Renal cortical epithelial cell (primary cell): ENCODE data around the gene DAO. TPM values are rescaled to one million over a fixed set of nuclear protein-coding genes. Genes with fewer than 3 reads are reported as not detected.
"Not testable (repeated sequence)": the region's sequence is repeated elsewhere in the genome, so short reads cannot be mapped to it uniquely, and the experiment has no call there.

Source experiments
- DNase-seq: peaks from one replicate; pipeline ENCODE4 v3.0.0-alpha.2; 2011; ENCODE audit warnings: low read depth
- total RNA-seq: library from RNA; depleted of rRNA; stranded (reverse); fragments of >200 nt; gene quantifications from 2 replicates; pipeline ENCODE4 v1.2.3, GENCODE V29; 2014

The DAO gene
- total RNA-seq, 1 donor from 2014 or later = not detected

- DNase-seq = no peak
These were observed 28.9 kb upstream of the DAO start for GRCh38 chr12:108850854-108851573.

GRCh38 chr12:108852674-108853309, 27.1 kb upstream of the DAO start:
- no peak for DNase-seq

- no peak for DNase-seq
These were observed 26.5 kb upstream of the DAO start for GRCh38 chr12:108853426-108853825.

- DNase-seq = peak; percentile 83
These were observed 25.9 kb upstream of the DAO start for GRCh38 chr12:108853981-108854446.

GRCh38 chr12:108854451-108855283, 25.2 kb upstream of the DAO start:
- peak; percentile 99 for DNase-seq

GRCh38 chr12:108855284-108856169, 24.4 kb upstream of the DAO start:
- DNase-seq = no peak

- DNase-seq = no peak
These were observed 23.8 kb upstream of the DAO start for GRCh38 chr12:108856170-108856427.

GRCh38 chr12:108856428-108857157, 23.3 kb upstream of the DAO start:
- peak; percentile 62 for DNase-seq

- no peak for DNase-seq
These were observed 22.8 kb upstream of the DAO start for GRCh38 chr12:108857158-108857407.

- no peak for DNase-seq
These were observed 21.4 kb upstream of the DAO start for GRCh38 chr12:108858311-108859074.

- DNase-seq = not testable (repeated sequence)
These were observed 20.6 kb upstream of the DAO start for GRCh38 chr12:108859141-108859922.

- DNase-seq = no peak
These were observed 20.0 kb upstream of the DAO start for GRCh38 chr12:108859923-108860291.

- no peak for DNase-seq
These were observed 19.4 kb upstream of the DAO start for GRCh38 chr12:108860443-108860842.

GRCh38 chr12:108861878-108862587, 17.9 kb upstream of the DAO start:
- DNase-seq = no peak

GRCh38 chr12:108862588-108862959, 17.3 kb upstream of the DAO start:
- no peak for DNase-seq

- DNase-seq = no peak
These were observed 14.7 kb upstream of the DAO start for GRCh38 chr12:108865169-108865568.

- not testable (repeated sequence) for DNase-seq
These were observed 13.8 kb upstream of the DAO start for GRCh38 chr12:108866083-108866482.

GRCh38 chr12:108868781-108869180, 11.1 kb upstream of the DAO start:
- no peak for DNase-seq

GRCh38 chr12:108875280-108875679, 4.6 kb upstream of the DAO start:
- DNase-seq = no peak
